HEK293T (cell line): Measurements from ENCODE around the gene CTBP1.

Source experiments
- CTCF ChIA-PET: fragments of 350-600 bp; formaldehyde crosslinking; extraction: SDS; loops from one replicate; lab custom pipeline; 2021; ENCODE audit warnings: antibody characterized with exemption, inconsistent platforms; lab: Yijun Ruan, JAX
- POLR2A ChIA-PET: fragments of 350-600 bp; formaldehyde crosslinking; extraction: SDS; loops from one replicate; lab custom pipeline; 2020; ENCODE audit warnings: antibody characterized with exemption, inconsistent platforms; lab: Yijun Ruan, JAX
- DNase-seq: peaks from one replicate; pipeline ENCODE4 v3.0.0; 2012; ENCODE audit warnings: mixed read lengths; ENCODE audit errors: extremely low spot score
- ARNT ChIP-seq: fragments of 450-650 bp; IDR thresholded peaks from 2 replicates; pipeline ENCODE4 v1.6.1; 2017; ENCODE audit warnings: mild to moderate bottlenecking
- BHLHE40 ChIP-seq: fragments of 450-650 bp; IDR thresholded peaks from 2 replicates; pipeline ENCODE4 v1.6.1; 2016; ENCODE audit warnings: mild to moderate bottlenecking, moderate library complexity, borderline replicate concordance
- CTBP1 ChIP-seq: fragments of 450-650 bp; IDR thresholded peaks from 2 replicates; pipeline ENCODE4 v1.6.1; 2016; ENCODE audit warnings: borderline replicate concordance
- ELF4 ChIP-seq: fragments of 450-650 bp; IDR thresholded peaks from 2 replicates; pipeline ENCODE4 v1.6.1; 2017; ENCODE audit warnings: antibody characterized with exemption
- FOXA1 ChIP-seq: fragments of 450-650 bp; IDR thresholded peaks from 2 replicates; pipeline ENCODE4 v1.6.1; 2016; ENCODE audit warnings: mild to moderate bottlenecking
- FOXK2 ChIP-seq: fragments of 450-650 bp; IDR thresholded peaks from 2 replicates; pipeline ENCODE4 v1.6.1; 2016; ENCODE audit warnings: mild to moderate bottlenecking
- FOXM1 ChIP-seq: fragments of 450-650 bp; IDR thresholded peaks from 2 replicates; pipeline ENCODE4 v1.6.1; 2017; ENCODE audit warnings: mild to moderate bottlenecking, borderline replicate concordance
- HDGF ChIP-seq: fragments of 450-650 bp; IDR thresholded peaks from 2 replicates; pipeline ENCODE4 v1.6.1; 2017; ENCODE audit warnings: antibody characterized with exemption, borderline replicate concordance
- L3MBTL2 ChIP-seq: fragments of 450-650 bp; conservative IDR thresholded peaks from 2 replicates; pipeline ENCODE4 v1.6.1; 2016; ENCODE audit warnings: mild to moderate bottlenecking
- LEF1 ChIP-seq: fragments of 450-650 bp; IDR thresholded peaks from 2 replicates; pipeline ENCODE4 v1.6.1; 2017; ENCODE audit warnings: mild to moderate bottlenecking, borderline replicate concordance
- NFRKB ChIP-seq: fragments of 450-650 bp; IDR thresholded peaks from 2 replicates; pipeline ENCODE4 v1.6.1; 2016; ENCODE audit warnings: mild to moderate bottlenecking, moderate library complexity
- SP1 ChIP-seq: fragments of 450-650 bp; IDR thresholded peaks from 2 replicates; pipeline ENCODE4 v1.6.1; 2017
- SUZ12 ChIP-seq: fragments of 450-650 bp; IDR thresholded peaks from 2 replicates; pipeline ENCODE4 v1.6.1; 2016; ENCODE audit warnings: mild to moderate bottlenecking
- TARDBP ChIP-seq: fragments of 450-650 bp; IDR thresholded peaks from 2 replicates; pipeline ENCODE4 v1.6.1; 2016
- ZNF384 ChIP-seq: fragments of 450-650 bp; IDR thresholded peaks from 2 replicates; pipeline ENCODE4 v1.6.1; 2016
- TF ChIP-seq, protein P1 (sequence below): fragments of 450-650 bp; IDR thresholded peaks from 2 replicates; pipeline ENCODE4 v1.6.1; 2016

The CTBP1 gene

DNA sequence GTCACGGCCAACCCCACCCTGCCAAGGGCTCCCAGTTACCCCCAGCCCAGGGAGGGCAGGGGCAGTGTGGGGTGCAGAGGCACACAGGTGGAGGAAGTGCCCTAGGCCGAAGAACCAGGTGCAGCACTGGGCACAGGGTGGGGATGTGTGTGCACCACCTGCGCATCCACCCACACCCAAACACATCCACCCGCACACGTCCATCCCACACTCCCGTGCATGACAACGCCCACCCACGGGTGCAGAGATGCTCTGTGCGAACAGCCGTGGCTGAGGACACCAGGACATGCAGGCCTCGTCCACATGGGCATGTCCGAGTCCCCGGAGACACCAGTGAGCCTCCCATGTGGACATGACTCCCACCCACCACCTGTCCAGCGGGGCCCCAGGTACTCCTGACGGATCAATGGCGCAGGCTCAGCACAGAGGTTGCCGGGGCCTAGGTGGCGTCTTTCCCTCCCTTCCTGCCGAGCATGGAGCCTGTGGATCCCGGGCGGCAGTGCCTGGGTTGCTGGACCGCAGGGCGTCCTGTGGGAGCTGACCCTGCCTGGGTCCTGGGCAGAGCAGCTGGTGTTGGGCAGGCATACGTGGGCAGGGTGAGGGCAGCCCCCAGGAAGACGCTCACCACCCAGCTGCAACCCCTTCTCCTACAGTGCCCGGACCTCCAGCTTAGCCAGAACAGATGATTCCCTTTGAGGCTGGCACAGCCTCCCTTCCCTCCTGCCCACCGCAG is 19.6 kb downstream of the CTBP1 start:
- DNase-seq, result no peak
- no peak for TF ChIP-seq FOXA1
- no peak for TF ChIP-seq BHLHE40
- no peak for TF ChIP-seq SP1
- TF ChIP-seq FOXM1, result no peak
- TF ChIP-seq NFRKB, result no peak
- no peak for TF ChIP-seq ZNF384
- CTCF ChIA-PET, result no interaction called here
- POLR2A ChIA-PET, result no interaction called here

DNA sequence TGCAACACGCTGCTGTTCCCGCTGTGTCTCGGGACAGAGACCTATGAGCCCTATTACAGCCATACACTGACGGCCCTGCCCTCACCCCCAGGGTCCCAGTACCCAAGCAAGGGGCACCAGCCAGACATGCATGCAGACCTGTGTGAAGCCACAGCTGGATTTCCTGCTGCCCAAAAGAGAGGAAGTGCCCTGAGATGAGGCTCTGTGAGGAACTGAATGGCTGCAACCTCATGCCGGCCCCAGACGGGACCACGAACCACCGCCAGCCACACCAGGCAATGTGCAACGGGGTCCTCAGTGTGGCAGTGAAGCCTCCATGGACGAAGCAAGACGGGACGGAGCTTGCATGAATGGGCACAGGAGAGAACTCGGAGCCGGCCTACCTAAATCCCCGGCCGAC is 21.1 kb downstream of the CTBP1 start:
- POLR2A ChIA-PET, result no interaction called here
- DNase-seq, result no peak
- CTCF ChIA-PET, result no interaction called here
- TF ChIP-seq L3MBTL2 (no peak), FOXK2 (no peak), FOXM1 (no peak), FOXA1 (no peak), LEF1 (no peak), ARNT (no peak), ELF4 (no peak), SP1 (no peak), HDGF (no peak), CTBP1 (no peak), TARDBP (no peak), BHLHE40 (no peak), SUZ12 (no peak), NFRKB (no peak)
- TF ChIP-seq, protein P1, sequence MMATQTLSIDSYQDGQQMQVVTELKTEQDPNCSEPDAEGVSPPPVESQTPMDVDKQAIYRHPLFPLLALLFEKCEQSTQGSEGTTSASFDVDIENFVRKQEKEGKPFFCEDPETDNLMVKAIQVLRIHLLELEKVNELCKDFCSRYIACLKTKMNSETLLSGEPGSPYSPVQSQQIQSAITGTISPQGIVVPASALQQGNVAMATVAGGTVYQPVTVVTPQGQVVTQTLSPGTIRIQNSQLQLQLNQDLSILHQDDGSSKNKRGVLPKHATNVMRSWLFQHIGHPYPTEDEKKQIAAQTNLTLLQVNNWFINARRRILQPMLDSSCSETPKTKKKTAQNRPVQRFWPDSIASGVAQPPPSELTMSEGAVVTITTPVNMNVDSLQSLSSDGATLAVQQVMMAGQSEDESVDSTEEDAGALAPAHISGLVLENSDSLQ, result no peak

DNA sequence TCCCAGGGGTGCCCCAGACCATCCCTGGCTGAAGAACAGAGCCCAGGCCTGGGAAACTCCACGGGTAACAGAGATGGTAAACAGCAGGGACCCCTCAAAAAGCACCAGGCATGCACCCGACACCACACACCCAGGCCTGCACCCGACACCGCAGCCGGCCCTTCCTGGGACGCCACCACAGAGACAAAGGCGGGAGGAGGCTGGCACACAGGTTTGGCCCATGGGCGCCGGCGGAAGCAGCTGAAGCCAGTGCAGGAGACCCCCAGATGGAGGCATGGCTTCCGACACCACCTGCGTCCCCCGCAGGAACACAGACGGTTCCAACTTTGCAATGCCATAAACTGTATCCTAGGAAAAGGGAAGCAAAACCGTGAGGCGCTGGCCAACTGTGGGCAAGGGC is 22.3 kb downstream of the CTBP1 start:
- CTCF ChIA-PET, result no interaction called here
- POLR2A ChIA-PET, result no interaction called here
- no peak for TF ChIP-seq HDGF
- no peak for TF ChIP-seq SP1
- TF ChIP-seq NFRKB, result no peak
- no peak for TF ChIP-seq FOXA1
- DNase-seq, result no peak

DNA sequence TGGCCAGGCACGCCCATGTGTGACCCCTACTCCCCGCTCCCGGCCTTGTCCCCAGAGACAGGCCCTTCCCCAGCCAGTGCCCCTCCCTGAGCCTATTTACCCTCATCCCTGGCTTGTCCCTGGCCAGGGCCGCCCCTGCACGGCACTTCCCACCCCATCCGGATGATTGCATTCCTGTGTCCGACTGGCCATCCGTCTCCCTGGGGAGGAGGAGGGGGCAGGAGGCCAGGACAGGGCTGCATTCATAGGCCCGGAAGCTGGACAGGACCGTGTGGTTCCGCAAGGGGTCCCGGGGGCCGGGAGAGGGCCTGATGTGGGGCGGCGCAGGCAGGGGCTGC is 22.8 kb downstream of the CTBP1 start:
- CTCF ChIA-PET, result no interaction called here
- TF ChIP-seq, protein P1, result no peak
- no peak for TF ChIP-seq L3MBTL2
- TF ChIP-seq LEF1, result no peak
- TF ChIP-seq ELF4, result no peak
- no peak for TF ChIP-seq BHLHE40
- TF ChIP-seq HDGF, result no peak
- no peak for TF ChIP-seq ZNF384
- TF ChIP-seq FOXM1, result no peak
- no peak for TF ChIP-seq SP1
- TF ChIP-seq TARDBP, result no peak
- TF ChIP-seq FOXA1, result no peak
- no peak for TF ChIP-seq SUZ12
- no peak for TF ChIP-seq FOXK2
- TF ChIP-seq CTBP1, result no peak
- no peak for TF ChIP-seq NFRKB
- DNase-seq, result no peak
- POLR2A ChIA-PET, result no interaction called here

DNA sequence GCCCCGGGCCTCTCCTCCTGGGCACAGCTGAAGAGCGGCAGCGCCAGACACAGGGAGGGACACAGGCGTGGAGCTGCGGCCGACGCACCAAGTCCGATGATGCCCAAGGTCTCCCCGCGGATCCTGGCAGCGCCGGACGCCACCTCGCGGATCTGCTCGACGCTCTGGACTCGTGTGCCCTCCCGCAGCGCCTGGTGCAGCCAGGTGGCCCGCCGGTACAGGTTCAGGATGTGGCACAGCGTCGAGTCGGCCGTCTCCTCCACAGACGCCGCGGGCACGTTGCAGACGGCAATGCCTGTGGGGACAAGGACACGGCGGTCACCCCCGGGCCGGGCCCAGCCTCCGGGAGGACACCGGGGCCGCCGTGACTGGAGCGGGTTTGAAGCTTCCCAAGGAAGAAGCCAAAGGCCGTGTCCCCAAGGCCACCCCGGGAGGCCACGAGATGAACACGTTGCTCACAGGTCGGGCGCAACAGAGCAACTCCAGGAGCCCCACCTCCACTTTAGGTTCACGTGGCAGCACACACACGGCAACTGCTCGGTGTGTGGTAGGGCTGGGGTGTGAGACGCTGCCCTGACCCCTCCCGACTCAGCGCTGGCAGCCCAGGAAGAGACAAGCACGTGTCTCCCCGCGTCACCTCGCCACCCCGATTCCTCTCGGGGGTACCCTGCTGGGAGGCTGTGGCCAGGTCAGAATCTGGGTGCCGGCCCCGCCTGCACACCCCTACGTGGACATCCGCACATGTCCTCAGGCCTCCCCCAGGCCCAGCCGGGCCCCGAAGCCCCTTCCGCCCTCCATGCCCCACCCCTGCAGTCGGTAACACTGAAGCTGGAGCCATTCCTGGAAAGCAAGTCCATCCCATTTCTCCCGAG is 23.4 kb downstream of the CTBP1 start:
- no peak for DNase-seq
- no peak for TF ChIP-seq FOXM1
- TF ChIP-seq HDGF, result no peak
- no peak for TF ChIP-seq ARNT
- TF ChIP-seq SUZ12, result no peak
- TF ChIP-seq TARDBP, result no peak
- no peak for TF ChIP-seq CTBP1
- TF ChIP-seq LEF1, result no peak
- TF ChIP-seq, protein P1, result no peak
- TF ChIP-seq FOXA1, result no peak
- TF ChIP-seq FOXK2, result no peak
- TF ChIP-seq NFRKB, result no peak
- no peak for TF ChIP-seq BHLHE40
- TF ChIP-seq ELF4, result no peak
- ChIA-PET POLR2A (no interaction called here), CTCF (no interaction called here)
